B cell (primary cell): ENCODE results near the gene PPCDC. TPM values are rescaled to one million over a fixed set of nuclear protein-coding genes. Genes with fewer than 3 reads are reported as not detected.

ENCODE experiments used
- ATAC-seq: fragments of 200-7000 bp; cut with Tn5 transposase; one replicate; pipeline ENCODE4 v1.10.0; 2021; ENCODE audit warnings: low read depth, mild to moderate bottlenecking, moderate number of reproducible peaks, moderate library complexity
- CTCF ChIA-PET: fragments of 350-600 bp; sonication (Branson Sonifier 250); formaldehyde crosslinking; loops from one replicate; lab custom pipeline; 2021; ENCODE audit warnings: antibody characterized with exemption, inconsistent platforms; lab: Charles Lee
- POLR2A ChIA-PET: fragments of 350-600 bp; sonication (Branson Sonifier 250); formaldehyde crosslinking; loops from one replicate; lab custom pipeline; 2021; ENCODE audit warnings: antibody characterized with exemption; lab: Charles Lee
- DNase-seq: peaks from one replicate; pipeline ENCODE4 v3.0.0; 2013
- H2AFZ ChIP-seq: 2 replicates; pipeline ENCODE4 v1.6.1; 2012; ENCODE audit warnings: mild to moderate bottlenecking, low read depth, low read length; ENCODE audit not compliant: insufficient read depth, poor library complexity, severe bottlenecking
- H3K27ac ChIP-seq, 2 donors: 1 replicate in 1 of 2; 2 replicates in 1 of 2; pipeline ENCODE4 v1.5.1; 2012 to 2013; ENCODE audit warnings: low read length in 2 of 2, mild to moderate bottlenecking in 2 of 2, moderate library complexity in 1 of 2
- H3K27me3 ChIP-seq, 4 experiments: fragments of 200-600 bp in 1 of 4; sonication (generic) in 1 of 4; replicated peaks in 1 of 4; 1 replicate in 2 of 4; 2 replicates in 2 of 4; pipeline versions ENCODE4 v1.6.1 to v1.7.0; 2013 to 2016; ENCODE audit warnings: low read length in 3 of 4, mild to moderate bottlenecking in 2 of 4, mixed read lengths in 1 of 4, moderate library complexity in 1 of 4; ENCODE audit not compliant: insufficient read depth in 4 of 4, control insufficient read depth in 3 of 4; ENCODE audit errors: control extremely low read depth in 1 of 4
- H3K36me3 ChIP-seq, 2 experiments: replicated peaks in 1 of 2; 1 replicate in 1 of 2; 2 replicates in 1 of 2; pipeline versions ENCODE4 v1.6.1 to v1.7.1; 2013; ENCODE audit warnings: low read length in 1 of 2; ENCODE audit not compliant: insufficient read depth in 2 of 2, control insufficient read depth in 1 of 2; ENCODE audit errors: control extremely low read depth in 1 of 2, extremely low read depth in 1 of 2
- H3K4me1 ChIP-seq, 2 donors: fragments of 200-600 bp in 1 of 2; sonication (generic) in 1 of 2; 1 replicate in 1 of 2; 2 replicates in 1 of 2; pipeline versions ENCODE4 v1.5.1 to v1.6.1; 2013 to 2017; ENCODE audit warnings: low read length in 2 of 2; ENCODE audit not compliant: control insufficient read depth in 2 of 2, insufficient read depth in 2 of 2
- H3K4me2 ChIP-seq: replicated peaks from 2 replicates; pipeline ENCODE3; 2012; ENCODE audit warnings: mild to moderate bottlenecking, low read depth, low read length; ENCODE audit not compliant: poor library complexity, severe bottlenecking
- H3K4me3 ChIP-seq, 5 experiments: fragments of 200-600 bp in 1 of 5; sonication (generic) in 1 of 5; 1 replicate in 3 of 5; 2 replicates in 2 of 5; pipeline versions ENCODE4 v1.5.1 to v1.7.0; 2011 to 2016; ENCODE audit warnings: low read length in 4 of 5, mild to moderate bottlenecking in 4 of 5, low read depth in 2 of 5, control low read depth in 1 of 5, moderate library complexity in 1 of 5; ENCODE audit not compliant: insufficient read depth in 1 of 5; ENCODE audit errors: control extremely low read depth in 1 of 5, extremely low read depth in 1 of 5
- H3K79me2 ChIP-seq: fragments of 200-600 bp; sonication (generic); one replicate; pipeline ENCODE4 v1.6.0; 2016; ENCODE audit warnings: low read length; ENCODE audit not compliant: control insufficient read depth, insufficient read depth
- H3K9ac ChIP-seq: fragments of 200-600 bp; sonication (generic); 2 replicates; pipeline ENCODE4 v1.6.1; 2017; ENCODE audit warnings: mild to moderate bottlenecking, low read length, moderate library complexity
- H3K9me3 ChIP-seq, 3 donors: one replicate each; pipeline versions ENCODE4 v1.6.1 to v1.7.1; 2013; ENCODE audit warnings: low read length in 2 of 3; ENCODE audit not compliant: control insufficient read depth in 2 of 3, insufficient read depth in 1 of 3; ENCODE audit errors: control extremely low read depth in 1 of 3
- H4K20me1 ChIP-seq: 2 replicates; pipeline ENCODE4 v1.6.0; 2012; ENCODE audit warnings: mild to moderate bottlenecking, low read length; ENCODE audit not compliant: insufficient read depth, control insufficient read depth, poor library complexity, severe bottlenecking
- H3K27ac Mint-ChIP-seq: one replicate; pipeline ENCODE4 v1.8.0; 2021; ENCODE audit warnings: mixed read lengths
- H3K27me3 Mint-ChIP-seq: one replicate; pipeline ENCODE4 v1.8.0; 2021; ENCODE audit warnings: mixed read lengths
- H3K4me1 Mint-ChIP-seq: one replicate; pipeline ENCODE4 v1.8.0; 2021; ENCODE audit warnings: mixed read lengths
- H3K4me3 Mint-ChIP-seq: one replicate; pipeline ENCODE4 v1.8.0; 2021; ENCODE audit warnings: mixed read lengths
- H3K9me3 Mint-ChIP-seq: one replicate; pipeline ENCODE4 v1.8.0; 2022; ENCODE audit warnings: mixed read lengths; ENCODE audit not compliant: insufficient read depth
- CTCF ChIP-seq: fragments of 200-600 bp; IDR thresholded peaks from one replicate; pipeline ENCODE4 v1.8.0; 2022; ENCODE audit warnings: antibody characterized with exemption, mild to moderate bottlenecking
- EZH2 ChIP-seq: IDR thresholded peaks from 2 replicates; pipeline ENCODE4 v1.6.1; 2012; ENCODE audit warnings: borderline replicate concordance, low read depth, mild to moderate bottlenecking, moderate library complexity, low read length; ENCODE audit not compliant: insufficient read depth, poor library complexity, severe bottlenecking
- WGBS: methylation state at CpG from one replicate; pipeline ENCODE4 v1.1.5; 2013; ENCODE audit warnings: missing lambda C conversion rate; ENCODE audit not compliant: insufficient coverage; 5-methylcytosine and 5-hydroxymethylcytosine counted together
- intact Hi-C: fragments of 100-400 bp; cut with micrococcal nuclease; formaldehyde crosslinking; loops from one replicate; pipeline ENCODE4 v1.10.0; 2022
- polyA plus RNA-seq: library from polyadenylated mRNA; depleted of rRNA; stranded (reverse); fragments of >200 nt; gene quantifications from 2 replicates; pipeline ENCODE4 v1.2.3, GENCODE V29; 2012
- total RNA-seq, 2 donors: library from RNA; stranded (reverse); fragments of 120-200 nt in 1 of 2; gene quantifications; 1 replicate in 1 of 2; 2 replicates in 1 of 2; pipeline versions ENCODE4 v1.2.3 to v1.2.4, GENCODE V29; 2013 to 2022

Gene PPCDC
- total and polyA plus RNA-seq, 2 donors (not counting 1 experiment from before 2014, with no cell fraction given): 15.1 to 19.7 TPM

GRCh38 chr15:75069301-75069925, 46.0 kb downstream of the PPCDC start:
- H3K4me3 Mint-ChIP-seq: peak overlapping the region; percentile 48
- peak overlapping the region; percentile 1 for H2AFZ ChIP-seq
- peak overlapping the region; percentile 12 for H3K9ac ChIP-seq
- CTCF ChIA-PET: interaction anchor here (1.1 to 3.6 kb wide), 3 partner anchors 27 to 136 kb away, joined by 3 to 24 read pairs (median 3); no protein-coding TSS in a partner anchor
- peaks cover 0 to 12% (median 7%) of the 10 kb centered on the region in 3 donors for H3K9me3 ChIP-seq
- no peaks in the 10 kb centered on the region for H3K36me3 ChIP-seq
- H3K9me3 Mint-ChIP-seq: peaks cover 2% of the 10 kb centered on the region
- H3K4me3 ChIP-seq: no peak overlapping the region
- H3K27ac Mint-ChIP-seq: peak overlapping the region; percentile 81
- H3K4me2 ChIP-seq: peak overlapping the region; percentile 61
- WGBS: 48% methylated on average over 8 of the region's 8 CpGs
- H3K27ac ChIP-seq: peak overlapping the region; percentile 72 to 78
- intact Hi-C loops: loop anchor here (1.0 kb wide), 2 partner anchors 8 to 26 kb away; no protein-coding TSS in a partner anchor
- no peaks in the 10 kb centered on the region for H3K27me3 ChIP-seq
- TF ChIP-seq EZH2 (no peak), CTCF (no peak)
- H3K79me2 ChIP-seq: no peaks in the 10 kb centered on the region
- ATAC-seq: peak; percentile 99
- no peaks in the 10 kb centered on the region for H4K20me1 ChIP-seq
- DNase-seq: peak; percentile 89
- POLR2A ChIA-PET: interaction anchor here (0.7 kb wide), 1 partner anchor 132 kb away, joined by 3 read pairs; the partner anchor contains the start of gene C15orf39
- peaks cover 56% of the 10 kb centered on the region for H3K4me1 Mint-ChIP-seq
- peaks cover 23 to 45% of the 10 kb centered on the region in 2 donors for H3K4me1 ChIP-seq
- no peaks in the 10 kb centered on the region for H3K27me3 Mint-ChIP-seq

- Histone ChIP-seq H3K4me2 (no peak overlapping the region), H2AFZ (no peak overlapping the region), H3K27ac (no peak overlapping the region), H4K20me1 (no peaks in the 10 kb centered on the region), H3K4me1 (peaks cover 23 to 45% of the 10 kb centered on the region in 2 donors), H3K9me3 (peaks cover 0 to 15% (median 11%) of the 10 kb centered on the region in 3 donors), H3K79me2 (no peaks in the 10 kb centered on the region), H3K27me3 (no peaks in the 10 kb centered on the region), H3K36me3 (no peaks in the 10 kb centered on the region), H3K4me3 (no peak overlapping the region), H3K9ac (no peak overlapping the region)
- peak overlapping the region; percentile 41 for H3K27ac Mint-ChIP-seq
- no peaks in the 10 kb centered on the region for H3K27me3 Mint-ChIP-seq
- ATAC-seq: no peak
- no peak overlapping the region for H3K4me3 Mint-ChIP-seq
- intact Hi-C loops: no loop called here
- H3K9me3 Mint-ChIP-seq: peaks cover 5% of the 10 kb centered on the region
- peaks cover 54% of the 10 kb centered on the region for H3K4me1 Mint-ChIP-seq
- TF ChIP-seq EZH2: no peak
- no peak for TF ChIP-seq CTCF
- POLR2A ChIA-PET: no interaction called here
- CTCF ChIA-PET: interaction anchor here (0.8 to 3.6 kb wide), 3 partner anchors 28 to 133 kb away, joined by 3 to 24 read pairs (median 3); no protein-coding TSS in a partner anchor
- no peak for DNase-seq
- WGBS: 85% methylated on average over 4 of the region's 4 CpGs
These were observed 47.3 kb downstream of the PPCDC start for GRCh38 chr15:75070674-75071073.
